Inflammatory macrophage treated with lipopolysaccharide for 1 hour (primary cell): ENCODE results near the gene WDFY1.

Experiments used
- DNase-seq, 2 donors: peaks; one replicate each; pipeline ENCODE4 v3.0.0-alpha.2; 2020 to 2022

The WDFY1 gene, protein sequence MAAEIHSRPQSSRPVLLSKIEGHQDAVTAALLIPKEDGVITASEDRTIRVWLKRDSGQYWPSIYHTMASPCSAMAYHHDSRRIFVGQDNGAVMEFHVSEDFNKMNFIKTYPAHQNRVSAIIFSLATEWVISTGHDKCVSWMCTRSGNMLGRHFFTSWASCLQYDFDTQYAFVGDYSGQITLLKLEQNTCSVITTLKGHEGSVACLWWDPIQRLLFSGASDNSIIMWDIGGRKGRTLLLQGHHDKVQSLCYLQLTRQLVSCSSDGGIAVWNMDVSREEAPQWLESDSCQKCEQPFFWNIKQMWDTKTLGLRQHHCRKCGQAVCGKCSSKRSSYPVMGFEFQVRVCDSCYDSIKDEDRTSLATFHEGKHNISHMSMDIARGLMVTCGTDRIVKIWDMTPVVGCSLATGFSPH

GRCh38 chr2:223944703-223945531 is at the start of gene WDFY1:
WDFY1 (minus strand) TSS chr2:223945335; CDS start chr2:223945284, 51 bp downstream.
- peak; percentile 87 to 89 for DNase-seq

- DNase-seq: no peak
Measured at GRCh38 chr2:223994562-223995162, 49.5 kb upstream of the WDFY1 start.

DNA sequence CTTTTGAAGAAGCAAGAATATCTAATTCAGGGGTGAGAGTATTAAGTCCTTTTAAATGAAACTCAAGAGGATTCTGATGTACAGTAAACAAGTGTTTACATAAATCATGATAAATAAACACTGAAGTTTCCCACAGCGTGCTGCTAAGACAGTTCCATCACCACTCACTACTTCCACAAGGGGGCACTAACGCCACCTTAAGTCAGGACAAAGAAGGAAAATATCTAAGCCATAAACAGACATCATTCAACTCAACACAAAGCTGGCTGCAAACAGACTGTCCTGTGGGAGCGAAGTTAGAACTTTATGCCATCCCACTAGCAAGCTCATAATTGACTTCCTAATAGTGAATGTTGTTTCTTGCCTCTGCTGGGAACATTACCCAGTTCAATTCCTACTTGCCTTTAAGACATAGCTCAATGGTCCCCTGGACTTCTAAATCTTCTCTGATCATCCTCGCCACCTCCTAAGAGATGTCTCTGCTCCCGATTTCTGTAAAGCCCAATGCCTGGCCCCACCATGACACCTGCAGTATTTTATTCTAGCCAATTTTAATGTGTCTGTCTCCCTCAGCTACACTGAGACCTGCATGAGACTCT is 48.6 kb upstream of the WDFY1 start:
- DNase-seq: peak; percentile 37 to 84

GRCh38 chr2:223991611-223992010 is 46.5 kb upstream of the WDFY1 start:
- no peak for DNase-seq

DNA sequence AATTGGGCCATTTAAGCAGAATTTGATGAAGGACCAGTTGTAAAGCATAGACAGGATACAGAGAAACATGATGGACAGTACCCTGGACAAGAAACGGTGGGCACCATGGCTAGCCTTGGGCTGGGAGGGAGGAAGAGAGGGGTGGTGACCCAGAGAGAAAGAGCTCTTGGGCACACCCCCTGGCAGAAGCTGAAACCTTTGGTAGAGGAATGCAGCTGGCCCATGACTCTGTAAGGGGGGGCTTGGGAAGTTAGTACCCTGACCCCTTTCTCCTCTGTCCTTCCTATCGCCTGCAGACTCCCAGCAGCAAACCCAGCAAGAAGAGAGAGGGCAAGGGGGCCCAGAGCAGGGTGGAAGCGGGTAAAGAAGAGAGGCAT is 44.7 kb upstream of the WDFY1 start:
- no peak for DNase-seq

DNA sequence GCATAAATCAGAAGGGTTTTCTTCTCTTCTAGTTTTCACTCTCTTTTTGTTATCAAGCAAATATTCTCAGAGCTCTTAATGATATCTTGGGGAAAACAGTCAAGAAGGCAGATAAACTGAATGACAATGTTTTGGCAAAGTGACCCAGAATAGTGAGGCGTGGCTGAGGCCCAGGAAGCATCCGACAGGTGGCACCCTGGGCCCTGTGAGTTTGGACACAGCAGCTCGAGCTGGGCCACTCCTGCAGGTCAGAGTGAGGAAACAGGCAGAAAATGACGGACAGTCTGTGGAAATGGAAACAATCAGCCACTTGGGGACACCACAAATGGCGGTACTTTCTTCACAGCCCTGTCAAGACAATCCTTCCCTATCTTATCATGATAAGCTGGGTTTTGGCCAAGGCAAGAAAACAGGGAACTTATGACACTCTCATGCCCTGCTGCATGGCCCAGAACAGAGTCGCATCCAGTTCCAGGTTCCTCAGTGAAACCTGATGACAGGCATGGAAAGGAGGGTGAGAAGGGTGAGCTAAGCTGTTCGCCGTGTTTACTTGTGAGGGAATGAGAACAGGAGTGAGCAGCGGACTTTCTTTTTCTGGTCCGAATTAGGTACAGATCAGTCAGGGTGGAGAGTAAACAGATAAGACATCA is 44.2 kb upstream of the WDFY1 start:
- DNase-seq: no peak

GRCh38 chr2:223981241-223981640 is 36.1 kb upstream of the WDFY1 start:
- DNase-seq: no peak

GRCh38 chr2:223980803-223981202 is 35.7 kb upstream of the WDFY1 start:
- no peak for DNase-seq

GRCh38 chr2:223980397-223980735 is 35.2 kb upstream of the WDFY1 start:
- no peak for DNase-seq

DNA sequence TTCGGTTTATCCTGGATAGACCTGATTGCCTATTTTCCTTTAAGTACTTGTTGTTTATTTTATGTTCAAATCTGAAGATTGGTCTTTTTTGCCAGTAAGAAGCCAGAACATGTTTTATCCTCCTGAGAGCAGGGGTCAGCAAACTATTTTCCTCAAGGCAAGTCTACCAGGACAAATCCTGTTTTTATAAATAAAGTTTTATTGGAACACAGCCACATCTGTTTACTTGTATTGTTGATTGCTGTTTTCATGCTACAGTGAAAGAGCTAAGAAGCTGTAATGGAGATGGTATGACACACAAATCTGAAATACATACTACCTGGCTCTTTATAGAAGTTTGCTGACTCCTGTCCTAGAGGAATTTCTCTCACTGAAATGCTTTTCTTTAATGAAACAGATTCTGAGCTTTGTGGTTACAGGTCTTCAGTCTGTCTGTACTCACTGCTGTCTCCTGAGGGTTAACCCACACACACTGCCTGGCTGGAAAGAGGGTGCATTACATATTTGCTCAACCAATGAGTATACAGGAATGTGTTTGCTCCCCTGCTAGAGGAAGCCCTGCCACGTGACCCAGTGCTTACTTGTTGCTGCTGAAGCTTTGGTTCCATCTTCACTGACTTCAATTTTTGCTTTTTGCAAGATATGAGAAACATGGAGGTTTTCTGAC is 34.7 kb upstream of the WDFY1 start:
- DNase-seq: peak in 1 of 2 donors; percentile 9

DNA sequence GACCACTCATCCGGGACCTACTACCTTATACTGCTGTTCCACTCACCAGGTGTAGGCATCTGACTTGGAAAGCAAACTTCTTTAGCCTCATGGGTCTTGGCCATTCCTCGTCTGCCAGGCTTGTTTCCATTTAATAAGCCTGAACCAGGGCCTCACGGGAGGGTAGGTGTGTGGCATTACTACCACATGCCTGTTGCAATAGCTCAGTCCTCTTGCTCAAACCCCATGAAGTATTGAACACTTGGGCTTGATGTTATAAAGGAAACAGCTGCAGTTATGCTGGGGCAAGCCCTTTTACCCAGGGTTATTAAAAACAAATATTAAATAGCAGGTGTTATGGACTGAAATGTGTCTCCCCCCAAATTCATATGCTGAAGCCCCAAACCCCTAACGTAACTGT is 33.3 kb upstream of the WDFY1 start:
- no peak for DNase-seq

DNA sequence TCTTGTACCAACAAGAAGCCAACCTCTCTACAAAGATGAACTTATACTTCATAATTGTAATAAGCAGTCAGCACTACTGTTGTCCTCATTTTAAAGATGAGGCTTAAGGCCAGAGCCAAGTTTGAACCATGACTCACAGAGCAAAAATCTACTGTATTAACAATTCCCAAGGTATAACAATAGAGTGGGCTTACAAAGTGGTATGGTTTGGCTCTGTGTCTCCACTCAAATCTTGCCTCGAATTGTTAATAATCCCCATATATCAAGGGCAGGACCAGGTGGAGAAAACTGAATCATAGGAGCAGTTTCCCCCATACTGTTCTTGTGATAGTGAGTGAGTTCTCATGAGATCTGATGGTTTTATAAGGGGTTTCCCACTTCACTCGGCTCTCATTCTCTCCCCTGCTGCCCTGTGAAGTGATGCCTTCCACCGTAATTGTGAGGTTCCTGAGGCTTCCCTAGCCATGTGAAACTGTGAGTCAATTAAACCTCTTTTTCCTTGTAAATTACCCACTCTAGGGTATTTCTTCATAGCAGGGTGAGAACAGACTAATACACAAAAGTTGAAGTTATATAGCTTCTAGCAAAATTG is 31.6 kb upstream of the WDFY1 start:
- no peak for DNase-seq

DNA sequence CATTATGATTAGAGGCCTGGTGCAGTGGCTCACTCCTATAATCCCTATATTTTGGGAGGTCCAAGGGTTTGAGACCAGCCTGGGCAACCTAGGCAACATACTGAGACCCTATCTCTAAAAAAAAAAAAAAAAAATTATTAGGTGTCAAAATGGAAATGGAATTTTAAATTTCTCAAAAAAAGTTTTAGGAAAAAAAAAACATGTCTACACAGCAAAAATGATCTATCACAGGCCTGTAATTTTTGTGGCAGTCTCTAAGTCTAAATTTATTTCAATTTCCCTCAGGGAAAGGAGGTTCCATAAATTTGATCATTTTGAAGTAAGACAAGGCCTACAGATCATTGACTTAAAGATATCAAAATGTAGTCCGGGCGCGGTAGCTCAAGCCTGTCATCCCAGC is 28.5 kb upstream of the WDFY1 start:
- no peak for DNase-seq

DNA sequence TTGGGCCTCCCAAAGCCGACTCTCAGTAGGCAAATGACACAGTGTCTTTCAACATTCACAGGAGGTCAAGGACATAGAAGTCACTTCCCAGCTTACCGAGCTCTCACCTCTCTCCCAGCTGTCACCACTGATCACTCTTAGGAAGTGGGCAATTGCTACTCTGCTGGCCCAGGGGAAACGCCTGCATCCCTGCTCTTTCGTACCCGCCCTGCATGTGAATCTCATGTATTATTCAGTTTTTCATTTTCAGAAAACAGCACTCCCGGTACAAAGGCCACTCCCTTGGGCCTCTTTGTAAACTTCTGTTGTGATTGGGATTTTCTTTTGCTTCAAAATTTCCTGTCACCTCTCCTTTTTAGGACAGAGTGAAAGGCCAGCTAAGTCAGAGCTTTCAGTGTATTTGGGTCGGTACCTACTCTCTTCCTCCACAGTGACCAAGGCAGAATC is 27.5 kb upstream of the WDFY1 start:
- DNase-seq: no peak

- DNase-seq: no peak
Measured at GRCh38 chr2:223971731-223972130, 26.6 kb upstream of the WDFY1 start.

DNA sequence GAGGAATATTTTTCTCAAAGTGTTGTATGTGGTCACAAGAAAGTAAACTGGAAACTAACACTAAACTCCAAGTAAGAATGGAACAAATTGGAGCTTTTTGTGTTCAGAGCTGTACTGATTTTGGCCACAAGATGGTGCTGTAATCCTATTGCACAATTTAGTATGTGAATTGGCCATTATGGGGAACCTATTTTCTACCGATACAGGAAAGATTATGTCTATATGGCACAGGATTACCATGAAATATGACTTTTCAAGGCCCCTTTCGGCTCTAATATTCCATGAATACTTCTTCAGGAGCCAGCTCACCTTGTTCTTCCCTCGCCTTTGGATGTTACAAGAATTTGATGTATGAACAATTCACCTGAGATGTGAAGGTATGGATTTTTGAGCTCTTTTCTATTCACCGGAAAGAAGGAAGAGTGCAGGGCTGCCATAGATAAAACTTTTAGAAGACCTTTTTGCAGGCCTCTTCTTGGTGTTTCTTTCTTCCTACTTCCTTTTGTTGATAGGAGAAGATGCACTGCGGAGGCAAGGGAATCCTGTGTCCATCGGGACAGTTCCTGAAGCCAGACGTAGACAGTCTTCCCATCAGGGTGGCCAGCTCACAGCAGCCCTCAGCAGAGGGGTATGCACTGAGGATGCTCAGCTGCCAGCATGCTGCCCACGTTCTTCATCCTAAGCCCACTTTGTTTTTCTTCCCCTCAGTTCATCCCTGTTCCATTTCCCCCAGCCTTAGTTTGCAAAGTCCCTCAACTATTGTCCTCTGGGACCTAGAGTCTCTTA is 25.4 kb upstream of the WDFY1 start:
- peak; percentile 50 to 95 for DNase-seq

DNA sequence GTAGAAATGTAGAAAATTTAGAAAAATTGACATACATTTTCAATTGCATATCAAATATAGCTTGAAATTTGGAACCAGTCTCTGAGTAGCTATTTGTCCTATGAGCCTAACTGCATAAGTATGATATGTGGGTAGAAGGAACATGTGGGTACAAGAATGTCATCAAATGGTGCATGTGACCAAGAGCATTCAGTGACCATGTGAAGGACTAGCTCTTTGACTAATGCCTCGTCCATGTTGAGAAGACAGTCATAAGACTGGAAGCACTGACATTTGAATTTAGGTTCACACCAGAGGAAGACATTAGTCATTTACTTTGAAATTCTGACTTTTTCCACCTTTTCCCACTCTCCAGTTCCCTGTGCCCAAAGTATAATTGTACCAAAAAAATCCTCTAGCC is 24.7 kb upstream of the WDFY1 start:
- DNase-seq: peak; percentile 60 to 91

- no peak for DNase-seq
Measured at GRCh38 chr2:223969315-223969714, 24.2 kb upstream of the WDFY1 start.

DNA sequence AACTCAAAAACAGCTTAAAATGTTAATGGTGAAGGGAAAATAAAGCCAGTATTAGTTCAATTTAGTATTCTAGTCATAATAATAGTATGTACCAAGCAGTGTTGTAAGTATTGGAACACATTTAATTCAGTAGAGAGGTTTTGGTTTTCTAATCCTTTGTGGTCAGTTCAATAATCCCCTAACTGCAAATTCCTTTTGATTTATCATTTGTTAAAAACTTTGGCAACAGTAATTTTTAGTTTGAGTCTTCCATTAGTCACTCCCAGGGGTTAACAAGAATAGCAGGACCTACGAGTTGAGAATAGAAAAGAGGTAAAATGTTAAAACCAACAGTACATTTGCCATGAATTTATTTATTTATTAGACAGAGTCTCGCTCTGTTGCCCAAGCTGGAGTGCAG is 22.8 kb upstream of the WDFY1 start:
- DNase-seq: no peak

DNA sequence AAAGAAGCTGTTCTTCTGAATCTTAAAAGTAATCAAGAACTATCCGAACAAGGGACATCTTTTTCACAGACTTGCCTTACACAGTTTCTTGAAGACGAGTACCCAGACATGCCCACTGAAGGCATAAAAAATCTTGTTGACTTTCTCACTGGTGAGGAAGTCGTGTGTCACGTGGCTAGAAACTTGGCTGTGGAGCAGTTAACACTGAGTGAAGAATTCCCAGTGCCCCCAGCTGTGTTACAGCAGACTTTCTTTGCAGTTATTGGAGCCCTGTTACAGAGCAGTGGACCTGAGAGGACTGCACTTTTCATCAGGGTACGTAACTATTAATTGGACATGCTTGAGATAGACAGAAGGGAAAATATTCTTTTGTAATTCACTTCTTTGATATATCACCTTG is 14.6 kb upstream of the WDFY1 start:
- DNase-seq: no peak
